HepG2 (cell line): Measurements from ENCODE around the gene ARHGAP31.

Experiments
- HDAC2 ChIP-seq: sonication (generic); formaldehyde crosslinking; IDR thresholded peaks from 2 replicates; pipeline ENCODE4 v1.4.0; 2020; ENCODE audit warnings: missing genetic modification reagents
- NR2F1 ChIP-seq, 2 experiments: fragments of 450-650 bp in 1 of 2; formaldehyde crosslinking in 1 of 2; IDR thresholded peaks; 2 replicates each; pipeline versions ENCODE4 v1.5.0 to v1.6.1; 2016 to 2020; ENCODE audit warnings: mild to moderate bottlenecking in 1 of 2, missing compliant biosample characterization in 1 of 2, missing genetic modification reagents in 1 of 2, moderate library complexity in 1 of 2
- TF ChIP-seq, protein P1 (sequence below): sonication (generic); formaldehyde crosslinking; IDR thresholded peaks from 2 replicates; pipeline ENCODE4 v1.5.0; 2020; ENCODE audit warnings: mild to moderate bottlenecking, missing genetic modification reagents, moderate library complexity
- TF ChIP-seq, protein P2 (sequence below): IDR thresholded peaks from 2 replicates; pipeline ENCODE4 v1.6.1; 2012; ENCODE audit warnings: low read length, improper control_type of control experiment
- TF ChIP-seq, protein P3 (sequence below): sonication (generic); formaldehyde crosslinking; IDR thresholded peaks from 2 replicates; pipeline ENCODE4 v1.5.1; 2020; ENCODE audit warnings: missing genetic modification reagents, mild to moderate bottlenecking, borderline replicate concordance

DNA sequence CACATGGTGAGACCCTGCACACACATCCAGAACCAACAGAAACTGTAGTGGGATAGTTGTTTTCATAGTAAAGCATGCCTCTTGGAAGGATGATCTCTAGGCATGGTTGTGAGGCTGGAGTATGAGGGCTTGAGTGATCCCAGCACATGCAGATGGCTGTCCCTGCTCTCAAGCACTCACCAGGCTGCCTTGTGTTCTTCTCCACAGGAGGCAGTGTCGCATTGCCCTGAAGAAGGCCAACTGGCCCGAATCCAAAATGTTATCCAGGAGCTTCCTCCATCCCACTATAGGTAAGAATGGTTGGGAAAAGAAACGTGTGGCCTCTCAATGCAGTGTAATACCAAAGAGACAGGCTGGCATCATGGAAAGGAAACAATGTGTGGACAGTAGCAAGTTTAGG lies 86.5 kb downstream of the ARHGAP31 start:
- TF ChIP-seq NR2F1 (CRISPR knock-in tag; IDR thresholded peaks at IDR 0.05) (no peak), HDAC2 (CRISPR knock-in tag) (no peak)
- TF ChIP-seq, protein P1, sequence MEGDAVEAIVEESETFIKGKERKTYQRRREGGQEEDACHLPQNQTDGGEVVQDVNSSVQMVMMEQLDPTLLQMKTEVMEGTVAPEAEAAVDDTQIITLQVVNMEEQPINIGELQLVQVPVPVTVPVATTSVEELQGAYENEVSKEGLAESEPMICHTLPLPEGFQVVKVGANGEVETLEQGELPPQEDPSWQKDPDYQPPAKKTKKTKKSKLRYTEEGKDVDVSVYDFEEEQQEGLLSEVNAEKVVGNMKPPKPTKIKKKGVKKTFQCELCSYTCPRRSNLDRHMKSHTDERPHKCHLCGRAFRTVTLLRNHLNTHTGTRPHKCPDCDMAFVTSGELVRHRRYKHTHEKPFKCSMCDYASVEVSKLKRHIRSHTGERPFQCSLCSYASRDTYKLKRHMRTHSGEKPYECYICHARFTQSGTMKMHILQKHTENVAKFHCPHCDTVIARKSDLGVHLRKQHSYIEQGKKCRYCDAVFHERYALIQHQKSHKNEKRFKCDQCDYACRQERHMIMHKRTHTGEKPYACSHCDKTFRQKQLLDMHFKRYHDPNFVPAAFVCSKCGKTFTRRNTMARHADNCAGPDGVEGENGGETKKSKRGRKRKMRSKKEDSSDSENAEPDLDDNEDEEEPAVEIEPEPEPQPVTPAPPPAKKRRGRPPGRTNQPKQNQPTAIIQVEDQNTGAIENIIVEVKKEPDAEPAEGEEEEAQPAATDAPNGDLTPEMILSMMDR, result peak; percentile 41
- TF ChIP-seq, protein P2, sequence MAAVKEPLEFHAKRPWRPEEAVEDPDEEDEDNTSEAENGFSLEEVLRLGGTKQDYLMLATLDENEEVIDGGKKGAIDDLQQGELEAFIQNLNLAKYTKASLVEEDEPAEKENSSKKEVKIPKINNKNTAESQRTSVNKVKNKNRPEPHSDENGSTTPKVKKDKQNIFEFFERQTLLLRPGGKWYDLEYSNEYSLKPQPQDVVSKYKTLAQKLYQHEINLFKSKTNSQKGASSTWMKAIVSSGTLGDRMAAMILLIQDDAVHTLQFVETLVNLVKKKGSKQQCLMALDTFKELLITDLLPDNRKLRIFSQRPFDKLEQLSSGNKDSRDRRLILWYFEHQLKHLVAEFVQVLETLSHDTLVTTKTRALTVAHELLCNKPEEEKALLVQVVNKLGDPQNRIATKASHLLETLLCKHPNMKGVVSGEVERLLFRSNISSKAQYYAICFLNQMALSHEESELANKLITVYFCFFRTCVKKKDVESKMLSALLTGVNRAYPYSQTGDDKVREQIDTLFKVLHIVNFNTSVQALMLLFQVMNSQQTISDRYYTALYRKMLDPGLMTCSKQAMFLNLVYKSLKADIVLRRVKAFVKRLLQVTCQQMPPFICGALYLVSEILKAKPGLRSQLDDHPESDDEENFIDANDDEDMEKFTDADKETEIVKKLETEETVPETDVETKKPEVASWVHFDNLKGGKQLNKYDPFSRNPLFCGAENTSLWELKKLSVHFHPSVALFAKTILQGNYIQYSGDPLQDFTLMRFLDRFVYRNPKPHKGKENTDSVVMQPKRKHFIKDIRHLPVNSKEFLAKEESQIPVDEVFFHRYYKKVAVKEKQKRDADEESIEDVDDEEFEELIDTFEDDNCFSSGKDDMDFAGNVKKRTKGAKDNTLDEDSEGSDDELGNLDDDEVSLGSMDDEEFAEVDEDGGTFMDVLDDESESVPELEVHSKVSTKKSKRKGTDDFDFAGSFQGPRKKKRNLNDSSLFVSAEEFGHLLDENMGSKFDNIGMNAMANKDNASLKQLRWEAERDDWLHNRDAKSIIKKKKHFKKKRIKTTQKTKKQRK, result no peak
- TF ChIP-seq, protein P3, sequence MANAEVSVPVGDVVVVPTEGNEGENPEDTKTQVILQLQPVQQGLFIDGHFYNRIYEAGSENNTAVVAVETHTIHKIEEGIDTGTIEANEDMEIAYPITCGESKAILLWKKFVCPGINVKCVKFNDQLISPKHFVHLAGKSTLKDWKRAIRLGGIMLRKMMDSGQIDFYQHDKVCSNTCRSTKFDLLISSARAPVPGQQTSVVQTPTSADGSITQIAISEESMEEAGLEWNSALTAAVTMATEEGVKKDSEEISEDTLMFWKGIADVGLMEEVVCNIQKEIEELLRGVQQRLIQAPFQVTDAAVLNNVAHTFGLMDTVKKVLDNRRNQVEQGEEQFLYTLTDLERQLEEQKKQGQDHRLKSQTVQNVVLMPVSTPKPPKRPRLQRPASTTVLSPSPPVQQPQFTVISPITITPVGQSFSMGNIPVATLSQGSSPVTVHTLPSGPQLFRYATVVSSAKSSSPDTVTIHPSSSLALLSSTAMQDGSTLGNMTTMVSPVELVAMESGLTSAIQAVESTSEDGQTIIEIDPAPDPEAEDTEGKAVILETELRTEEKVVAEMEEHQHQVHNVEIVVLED (CRISPR knock-in tag), result no peak
